Cortex of kidney (tissue), 1 donor: Measurements from ENCODE around the gene SHANK1.

Source experiments
- DNase-seq: peaks from one replicate; lab custom pipeline; 2025; lab: John Stamatoyannopoulos, UW

SHANK1 gene

GRCh38 chr19:50711805-50712204 is 7.8 kb downstream of the SHANK1 start:
- DNase-seq, result no peak

GRCh38 chr19:50711196-50711595 is 8.4 kb downstream of the SHANK1 start:
- DNase-seq, result no peak

- no peak for DNase-seq
Measured at GRCh38 chr19:50710612-50711011, 9.0 kb downstream of the SHANK1 start.

- DNase-seq, result no peak
Measured at GRCh38 chr19:50710094-50710493, 9.5 kb downstream of the SHANK1 start.

- no peak for DNase-seq
Measured at GRCh38 chr19:50708179-50708879, 11.3 kb downstream of the SHANK1 start.

GRCh38 chr19:50706387-50706786 is 13.2 kb downstream of the SHANK1 start:
- no peak for DNase-seq

- DNase-seq, result no peak
Measured at GRCh38 chr19:50705422-50706019, 14.1 kb downstream of the SHANK1 start.

GRCh38 chr19:50703915-50704796 is 15.4 kb downstream of the SHANK1 start:
- DNase-seq, result no peak

GRCh38 chr19:50702871-50703829 is 16.5 kb downstream of the SHANK1 start:
- no peak for DNase-seq

- no peak for DNase-seq
Measured at GRCh38 chr19:50702158-50702870, 17.3 kb downstream of the SHANK1 start.

- no peak for DNase-seq
Measured at GRCh38 chr19:50701367-50701985, 18.1 kb downstream of the SHANK1 start.

GRCh38 chr19:50697414-50698124 is 22.0 kb downstream of the SHANK1 start:
- no peak for DNase-seq

GRCh38 chr19:50696094-50696483 is 23.5 kb downstream of the SHANK1 start:
- no peak for DNase-seq

- no peak for DNase-seq
Measured at GRCh38 chr19:50695251-50696093, 24.1 kb downstream of the SHANK1 start.

- DNase-seq, result no peak
Measured at GRCh38 chr19:50694815-50695145, 24.8 kb downstream of the SHANK1 start.

GRCh38 chr19:50693064-50693975 is 26.3 kb downstream of the SHANK1 start:
- no peak for DNase-seq

GRCh38 chr19:50690439-50690838 is 29.2 kb downstream of the SHANK1 start:
- DNase-seq, result no peak

- DNase-seq, result no peak
Measured at GRCh38 chr19:50688766-50689165, 30.8 kb downstream of the SHANK1 start.
